ENCODE measurements around the gene SLC10A7. TPM values are rescaled to one million over a fixed set of nuclear protein-coding genes. Genes with fewer than 3 reads are reported as not detected.
A peak's percentile ranks its signal among the peaks of the same experiment; 100 is the strongest.

Gene SLC10A7
- total and polyA plus RNA-seq, 2 of the 13 experiments (the other 11 are each of a cell fraction or from before 2014, with no cell fraction given) = 18.5 to 18.8 TPM

DNA sequence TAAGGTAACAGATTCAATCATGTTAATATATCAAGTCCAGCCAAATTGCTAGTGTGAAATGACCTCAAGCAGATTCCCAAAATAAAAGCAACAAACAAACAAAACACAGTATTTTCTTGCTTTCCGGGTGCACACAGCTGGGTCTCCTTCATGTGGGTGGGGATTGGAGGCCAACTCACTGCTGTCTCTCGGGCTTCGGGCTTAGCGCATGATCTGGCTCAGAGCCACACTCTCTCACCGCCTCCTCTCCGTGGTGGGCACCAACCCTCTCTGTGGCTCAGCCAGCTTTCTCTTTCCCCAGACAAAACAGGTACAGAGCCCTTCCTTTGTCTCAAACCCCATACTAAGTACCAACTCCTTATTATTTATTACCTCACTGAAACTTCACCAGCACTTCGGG is 310.3 kb downstream of the SLC10A7 start:
- no TSS peak for BruUV-seq (replicated peaks)
- H3K79me2 ChIP-seq (ENCODE audit: insufficient read depth, low read length) = no peaks in the 10 kb centered on the region
- H3K4me3 ChIP-seq (replicated peaks in 1 of 3; ENCODE audit: insufficient read depth in 1 of 3, low read depth in 2 of 3, low read length in 3 of 3) = no peak overlapping the region
- H3K9me3 ChIP-seq (ENCODE audit: low read length) = no peaks in the 10 kb centered on the region
- in situ Hi-C loops (cut with HindIII; ENCODE audit: extremely low pct_ligation_motif_present, low pct_unique_long_range_greater_than_20kb) (no loop called here), intact Hi-C loops (cut with micrococcal nuclease; ENCODE audit: unreplicated experiment) (no loop called here)
- 11% methylated on average over 7 of the region's 7 CpGs for WGBS (ENCODE audit: low lambda C conversion rate)
- ChIA-PET POLR2A (no interaction called here), CTCF (ENCODE audit: low intra/inter-chr PET ratio, low total read pairs) (no interaction called here)
- H3K4me1 ChIP-seq (ENCODE audit: insufficient read depth, low read length) = no peaks in the 10 kb centered on the region
- no peak overlapping the region for H3K27ac ChIP-seq (ENCODE audit: extremely low read length, insufficient read depth, low read length)
- TF ChIP-seq SMAD9 (CRISPR knock-in tag; IDR thresholded peaks at IDR 0.05) (no peak), ELF3 (CRISPR knock-in tag; IDR thresholded peaks at IDR 0.05) (no peak), ZNF264 (CRISPR knock-in tag; IDR thresholded peaks at IDR 0.05) (no peak), ARHGAP35 (CRISPR knock-in tag; IDR thresholded peaks at IDR 0.05; ENCODE audit: borderline replicate concordance) (no peak), TAF1 (CRISPR knock-in tag; IDR thresholded peaks at IDR 0.05) (no peak), DZIP1 (CRISPR knock-in tag; IDR thresholded peaks at IDR 0.05) (no peak), ZSCAN5A (CRISPR knock-in tag; IDR thresholded peaks at IDR 0.05; ENCODE audit: borderline replicate concordance) (no peak), MED8 (CRISPR knock-in tag; IDR thresholded peaks at IDR 0.05; ENCODE audit: insufficient replicate concordance) (no peak)
- no peaks in the 10 kb centered on the region for H3K36me3 ChIP-seq (replicated peaks in 1 of 2; ENCODE audit: control insufficient read depth in 1 of 2, insufficient read depth in 2 of 2, low read length in 2 of 2)
- no peak overlapping the region for H2AFZ ChIP-seq (ENCODE audit: low read length)
- H3K9ac ChIP-seq (ENCODE audit: insufficient read depth, low read depth, low read length) = no peak overlapping the region
- peak; percentile 44; the same call in 1 of the 3 replicates for ATAC-seq
- no peaks in the 10 kb centered on the region for H4K20me1 ChIP-seq (ENCODE audit: insufficient read depth, low read length)
- H3K27me3 ChIP-seq (ENCODE audit: control insufficient read depth in 1 of 2, insufficient read depth in 2 of 2, low read length in 2 of 2) = no peaks in the 10 kb centered on the region
- FAIRE-seq = no peak
- DNase-seq (ENCODE audit: low spot score) = no peak
- no peak overlapping the region for H3K4me2 ChIP-seq (ENCODE audit: low read depth, low read length)

All from HepG2 (cell line).